K562 treated with DMSO at 1 percent for 48 hours (cell line): Measurements from ENCODE around the gene TEX261. TPM values are rescaled to one million over a fixed set of nuclear protein-coding genes. Genes with fewer than 3 reads are reported as not detected.

ENCODE experiments used
- total RNA-seq: library from RNA; unstranded; fragments of 300-600 nt; gene quantifications from 2 replicates; pipeline ENCODE4 v1.2.3, GENCODE V29; 2022; ENCODE audit warnings: low replicate concordance; ENCODE audit errors: extremely low read depth

The TEX261 gene
- not detected in 2 replicates for total RNA-seq

GRCh38 chr2:70994699-70995425 lies at the start of gene TEX261:
Gene TEX261 (minus strand): TSS chr2:70994873. CDS start chr2:70994757, 116 bp downstream.

GRCh38 chr2:70978341-70979179 lies 16.1 kb downstream of the TEX261 start, which contains the start of gene ANKRD53:
Gene ANKRD53 (plus strand): TSS chr2:70978630. CDS start chr2:70978646, 16 bp downstream.

Other genes with a start within 250 kb of the TEX261 start
- not detected in 2 replicates for gene ADD2, start 226.7 kb downstream of the TEX261 start, total RNA-seq
- not detected in 2 replicates for gene FIGLA, start 204.2 kb downstream of the TEX261 start, total RNA-seq
- not detected in 2 replicates for gene CLEC4F, start 174.3 kb downstream of the TEX261 start, total RNA-seq
- not detected in 2 replicates for gene CD207, start 159.1 kb downstream of the TEX261 start, total RNA-seq
- gene VAX2, start 94.3 kb downstream of the TEX261 start, total RNA-seq: not detected in 2 replicates
- gene ATP6V1B1, start 59.0 kb downstream of the TEX261 start, total RNA-seq: not detected in 2 replicates
- not detected in 2 replicates for gene ANKRD53, start 16.2 kb downstream of the TEX261 start, total RNA-seq
- not detected in 2 replicates for gene NAGK, start 73.8 kb upstream of the TEX261 start, total RNA-seq
- not detected in 2 replicates for gene MCEE, start 135.4 kb upstream of the TEX261 start, total RNA-seq
- not detected in 2 replicates for gene MPHOSPH10, start 135.8 kb upstream of the TEX261 start, total RNA-seq
- not detected in 2 replicates for gene PAIP2B, start 232.2 kb upstream of the TEX261 start, total RNA-seq